Umbilical cord (tissue), 2 donors: ENCODE results near the gene DDR2. TPM values are rescaled to one million over a fixed set of nuclear protein-coding genes. Genes with fewer than 3 reads are reported as not detected.

Experiments
- DNase-seq: peaks from one replicate; pipeline ENCODE4 v3.0.0-alpha.2; 2015; ENCODE audit warnings: low spot score
- total RNA-seq: library from RNA; depleted of rRNA; stranded (reverse); fragments of >200 nt; gene quantifications from one replicate; pipeline ENCODE4 v1.2.3, GENCODE V29; 2014; ENCODE audit warnings: low replicate concordance; ENCODE audit not compliant: insufficient read depth

DDR2 gene
- total RNA-seq, 1 donor from 2014 or later = 69.6 TPM

GRCh38 chr1:162829268-162829667, 197.0 kb downstream of the DDR2 start:
- no peak for DNase-seq

GRCh38 chr1:162832470-162832869, 200.2 kb downstream of the DDR2 start:
- DNase-seq = no peak

GRCh38 chr1:162835157-162835899, 203.1 kb downstream of the DDR2 start:
- no peak for DNase-seq

Other genes starting within 250 kb of the DDR2 start
- not detected for gene SH2D1B, start 220.3 kb upstream of the DDR2 start, total RNA-seq
- 42.6 TPM for gene UHMK1, start 134.6 kb upstream of the DDR2 start, total RNA-seq
- 103 TPM for gene UAP1, start 70.7 kb upstream of the DDR2 start, total RNA-seq
- 16.9 TPM for gene HSD17B7, start 158.2 kb downstream of the DDR2 start, total RNA-seq
- gene CCDC190, start 228.7 kb downstream of the DDR2 start, total RNA-seq = 31.3 TPM